ENCODE results near the gene B4GALT4. TPM values are rescaled to one million over a fixed set of nuclear protein-coding genes. Genes with fewer than 3 reads are reported as not detected.
"Not testable (repeated sequence)": the region's sequence is repeated elsewhere in the genome, so short reads cannot be mapped to it uniquely, and the experiment has no call there.

The B4GALT4 gene
- total RNA-seq, 5 donors from 2014 or later (not counting 1 experiment from before 2014, with no cell fraction given) = 14.0 to 33.7 (median 18.2) TPM

DNA sequence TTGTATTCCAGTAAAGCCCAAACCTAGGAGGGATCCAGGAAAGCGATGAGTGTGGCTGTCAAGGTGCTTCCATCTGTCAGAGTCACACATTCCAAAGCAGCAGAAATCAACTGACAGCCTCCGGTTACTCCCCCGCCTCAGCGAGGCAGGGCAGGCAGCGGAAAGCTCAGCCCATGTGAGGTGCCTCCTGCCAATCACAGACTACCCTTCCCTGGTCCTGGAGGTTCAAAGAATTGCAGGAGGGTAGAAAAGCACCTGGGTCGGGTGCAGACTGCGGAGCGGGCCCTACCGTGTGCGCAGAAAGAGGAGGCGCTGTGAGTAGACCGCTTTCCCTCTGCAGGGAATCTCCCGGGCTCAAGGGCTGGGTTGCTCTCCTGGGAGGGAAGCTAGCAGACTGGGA is 67.4 kb downstream of the B4GALT4 start, which contains the start of gene UPK1B:
Gene UPK1B, plus strand, starts transcription at position 274 of the 400 bp plus-strand sequence. CDS start 13,144 bp downstream, outside the sequence.
- ChIA-PET CTCF (no interaction called here), POLR2A (no interaction called here)
- Histone ChIP-seq H3K4me3 (ENCODE audit: control insufficient read depth in 1 of 2, extremely low read depth in 1 of 2, low read length in 1 of 2) (no peak within 1 kb of the TSS), H3K9me3 (no peaks in the 10 kb centered on the region), H3K4me1 (ENCODE audit: control insufficient read depth in 1 of 2, extremely low read depth in 1 of 2, insufficient read depth in 2 of 2, low read length in 2 of 2) (no peaks in the 10 kb centered on the region), H3K27ac (ENCODE audit: low read length) (no peak within 1 kb of the TSS), H3K36me3 (ENCODE audit: control insufficient read depth in 2 of 2, extremely low read depth in 1 of 2, insufficient read depth in 1 of 2, low read length in 1 of 2) (no peaks in the 10 kb centered on the region), H3K27me3 (replicated peaks in 1 of 2; ENCODE audit: control insufficient read depth in 2 of 2, extremely low read depth in 1 of 2, insufficient read depth in 2 of 2, low read length in 1 of 2) (no peaks in the 10 kb centered on the region)
- Mint-ChIP-seq H3K27ac (no peak within 1 kb of the TSS), H3K4me3 (no peak within 1 kb of the TSS), H3K27me3 (peaks cover 2 to 7% of the 10 kb centered on the region in 2 donors), H3K4me1 (no peaks in the 10 kb centered on the region), H3K9me3 (no peaks in the 10 kb centered on the region), H3K36me3 (no peaks in the 10 kb centered on the region)
- 90% methylated on average over 8 of the region's 13 CpGs for WGBS (ENCODE audit: insufficient coverage)
- ATAC-seq (replicated peaks in 1 of 4) (peak in 1 of 4 experiments; percentile 69), DNase-seq (peak in 1 of 35 experiments; percentile 1)

DNA sequence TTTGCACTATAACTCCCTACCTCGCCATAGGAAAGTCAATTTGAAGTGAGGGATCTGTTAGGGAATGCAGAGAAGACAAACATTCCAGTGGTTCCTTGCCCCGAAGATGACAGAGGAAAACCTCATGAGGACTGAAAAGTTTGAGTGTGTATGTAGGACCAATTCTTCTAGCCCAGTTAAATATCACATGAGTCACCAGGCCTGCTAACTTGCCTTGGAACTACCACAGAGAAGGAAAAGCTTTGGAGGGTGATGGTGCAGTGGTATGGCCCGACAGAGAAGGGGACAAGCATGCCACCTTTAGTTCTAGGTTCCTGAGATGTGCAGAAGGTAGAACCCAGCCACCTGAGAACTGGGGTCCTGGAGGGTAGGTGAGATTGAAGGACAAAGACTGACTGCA is 69.9 kb downstream of the B4GALT4 start:
- Histone ChIP-seq H3K36me3 (ENCODE audit: control insufficient read depth in 2 of 2, extremely low read depth in 1 of 2, insufficient read depth in 1 of 2, low read length in 1 of 2) (no peaks in the 10 kb centered on the region), H3K4me3 (ENCODE audit: control insufficient read depth in 1 of 2, extremely low read depth in 1 of 2, low read length in 1 of 2) (no peak overlapping the region), H3K27ac (ENCODE audit: low read length) (no peak overlapping the region), H3K4me1 (ENCODE audit: control insufficient read depth in 1 of 2, extremely low read depth in 1 of 2, insufficient read depth in 2 of 2, low read length in 2 of 2) (no peaks in the 10 kb centered on the region), H3K9me3 (no peaks in the 10 kb centered on the region), H3K27me3 (replicated peaks in 1 of 2; ENCODE audit: control insufficient read depth in 2 of 2, extremely low read depth in 1 of 2, insufficient read depth in 2 of 2, low read length in 1 of 2) (no peaks in the 10 kb centered on the region)
- peaks cover 0 to 4% of the 10 kb centered on the region in 2 donors for H3K27me3 Mint-ChIP-seq
- H3K4me1 Mint-ChIP-seq = no peaks in the 10 kb centered on the region
- CTCF ChIA-PET = interaction anchor here in 1 of 2 donors (0.6 kb wide), 1 partner anchor 519 kb away, joined by 3 read pairs; no protein-coding TSS in a partner anchor
- WGBS (ENCODE audit: insufficient coverage) = 67% methylated on average over 1 of the region's 3 CpGs
- H3K4me3 Mint-ChIP-seq = no peak overlapping the region
- POLR2A ChIA-PET = no interaction called here
- no peaks in the 10 kb centered on the region for H3K36me3 Mint-ChIP-seq
- ATAC-seq (replicated peaks in 1 of 4) = no peak
- no peak for DNase-seq
- no peak overlapping the region for H3K27ac Mint-ChIP-seq
- H3K9me3 Mint-ChIP-seq = no peaks in the 10 kb centered on the region

DNA sequence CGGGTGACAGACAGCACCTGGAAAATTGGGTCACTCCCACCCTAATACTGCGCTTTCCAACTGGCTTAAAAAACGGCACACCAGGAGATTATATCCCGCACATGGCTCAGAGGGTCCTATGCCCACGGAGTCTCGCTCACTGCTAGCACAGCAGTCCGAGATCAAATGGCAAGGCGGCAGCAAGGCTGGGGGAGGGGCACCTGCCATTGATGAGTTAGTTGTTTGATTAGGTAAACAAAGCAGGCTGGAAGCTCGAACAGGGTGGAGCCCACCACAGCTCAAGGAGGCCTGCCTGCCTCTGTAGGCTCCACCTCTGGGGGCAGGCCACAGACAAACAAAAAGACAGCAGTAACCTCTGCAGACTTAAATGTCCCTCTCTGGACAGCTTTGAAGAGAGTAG is 75.9 kb downstream of the B4GALT4 start:
- ATAC-seq (replicated peaks in 1 of 4); H3K4me1 Mint-ChIP-seq; H3K9me3 Mint-ChIP-seq; POLR2A ChIA-PET; DNase-seq; H3K27me3 ChIP-seq (replicated peaks in 1 of 2; ENCODE audit: control insufficient read depth in 2 of 2, extremely low read depth in 1 of 2, insufficient read depth in 2 of 2, low read length in 1 of 2); CTCF ChIA-PET; H3K36me3 ChIP-seq (ENCODE audit: control insufficient read depth in 2 of 2, extremely low read depth in 1 of 2, insufficient read depth in 1 of 2, low read length in 1 of 2); H3K27ac ChIP-seq (ENCODE audit: low read length); H3K4me1 ChIP-seq (ENCODE audit: control insufficient read depth in 1 of 2, extremely low read depth in 1 of 2, insufficient read depth in 2 of 2, low read length in 2 of 2); H3K4me3 ChIP-seq (ENCODE audit: control insufficient read depth in 1 of 2, extremely low read depth in 1 of 2, low read length in 1 of 2); H3K9me3 ChIP-seq; H3K36me3 Mint-ChIP-seq; H3K27ac Mint-ChIP-seq; H3K4me3 Mint-ChIP-seq: not testable (repeated sequence)
- 100% methylated on average over 1 of the region's 9 CpGs for WGBS (ENCODE audit: insufficient coverage)
- H3K27me3 Mint-ChIP-seq = peaks cover 13 to 19% of the 10 kb centered on the region in 2 donors

Other genes starting within 250 kb of the B4GALT4 start
- gene IGSF11, start 206.0 kb downstream of the B4GALT4 start, total RNA-seq = under 1 TPM; 0.20 to 0.70 (median 0.41) TPM
- not detected for gene TEX55, start 94.7 kb downstream of the B4GALT4 start, total RNA-seq
- gene UPK1B, start 67.3 kb downstream of the B4GALT4 start, total RNA-seq = not detected
- 1 to 10 TPM; 2.7 to 5.1 (median 3.4) TPM for gene ARHGAP31, start 53.5 kb upstream of the B4GALT4 start, total RNA-seq
- 10 to 100 TPM; 35.4 to 59.5 (median 38.7) TPM for gene TMEM39A, start 222.7 kb upstream of the B4GALT4 start, total RNA-seq
- 10 to 100 TPM; 28.2 to 43.6 (median 36.4) TPM for gene POGLUT1, start 228.1 kb upstream of the B4GALT4 start, total RNA-seq

Data from T-cell (primary cell).